Measurements from ENCODE around the gene EHBP1L1. TPM values are rescaled to one million over a fixed set of nuclear protein-coding genes. Genes with fewer than 3 reads are reported as not detected.
A peak's percentile ranks its signal among the peaks of the same experiment; 100 is the strongest.

Gene EHBP1L1
- total RNA-seq, 2 experiments from 2014 or later = 94.0 to 99.4 TPM

- intact Hi-C loops (cut with micrococcal nuclease) = no loop called here
- Mint-ChIP-seq H3K36me3 (ENCODE audit: low read depth) (peaks cover 10% of the 10 kb centered on the region), H3K9me3 (no peaks in the 10 kb centered on the region), H3K27ac (no peak overlapping the region), H3K27me3 (no peaks in the 10 kb centered on the region), H3K4me1 (ENCODE audit: low read depth) (peaks cover 12% of the 10 kb centered on the region), H3K4me3 (no peak overlapping the region)
- ChIA-PET POLR2A (interaction anchor here (0.8 to 3.9 kb wide), 4 partner anchors 9 to 39 kb away, joined by 3 to 18 read pairs (median 4); partner anchors contain the start of genes MALAT1 and SCYL1), CTCF (interaction anchor here (1.0 to 1.4 kb wide), 3 partner anchors 12 to 56 kb away, joined by 3 to 4 read pairs (median 3); partner anchors contain the start of gene SCYL1)
- no peak for DNase-seq
- TF ChIP-seq CTCF (IDR thresholded peaks at IDR 0.05) = no peak
- ATAC-seq = no peak
Observed at GRCh38 chr11:65537296-65537597, 38.6 kb upstream of the EHBP1L1 start.

GRCh38 chr11:65537620-65538231, 38.1 kb upstream of the EHBP1L1 start:
- DNase-seq (no peak), ATAC-seq (no peak)
- H3K9me3 Mint-ChIP-seq = no peaks in the 10 kb centered on the region
- POLR2A ChIA-PET = interaction anchor here (0.8 to 3.9 kb wide), 5 partner anchors 8 to 39 kb away, joined by 3 to 18 read pairs (median 5); partner anchors contain the start of genes EHBP1L1, MALAT1 and SCYL1
- CTCF ChIA-PET = interaction anchor here (1.0 to 1.4 kb wide), 4 partner anchors 13 to 50 kb away, joined by 3 to 4 read pairs (median 4); partner anchors contain the start of genes EHBP1L1 and SCYL1
- H3K4me3 Mint-ChIP-seq = no peak overlapping the region
- peaks cover 9% of the 10 kb centered on the region for H3K36me3 Mint-ChIP-seq (ENCODE audit: low read depth)
- TF ChIP-seq CTCF (IDR thresholded peaks at IDR 0.05) = no peak
- peak overlapping the region; percentile 30 for H3K27ac Mint-ChIP-seq
- H3K27me3 Mint-ChIP-seq = no peaks in the 10 kb centered on the region
- intact Hi-C loops (cut with micrococcal nuclease) = no loop called here
- H3K4me1 Mint-ChIP-seq (ENCODE audit: low read depth) = peaks cover 14% of the 10 kb centered on the region

- ChIA-PET CTCF (interaction anchor here (1.0 to 1.4 kb wide), 4 partner anchors 13 to 50 kb away, joined by 3 to 4 read pairs (median 4); partner anchors contain the start of genes EHBP1L1 and SCYL1), POLR2A (interaction anchor here (0.9 to 3.9 kb wide), 6 partner anchors 12 to 62 kb away, joined by 3 to 25 read pairs (median 6); partner anchors contain the start of genes EHBP1L1, FAM89B and SCYL1)
- Mint-ChIP-seq H3K27ac (peak overlapping the region; percentile 30), H3K27me3 (no peaks in the 10 kb centered on the region), H3K4me3 (no peak overlapping the region), H3K4me1 (ENCODE audit: low read depth) (peaks cover 14% of the 10 kb centered on the region), H3K36me3 (ENCODE audit: low read depth) (peaks cover 9% of the 10 kb centered on the region), H3K9me3 (no peaks in the 10 kb centered on the region)
- DNase-seq = no peak
- TF ChIP-seq CTCF (IDR thresholded peaks at IDR 0.05) = no peak
- intact Hi-C loops (cut with micrococcal nuclease) = no loop called here
- ATAC-seq = no peak
Observed at GRCh38 chr11:65538232-65538914, 37.5 kb upstream of the EHBP1L1 start.

- no peak for DNase-seq
- peaks cover 9% of the 10 kb centered on the region for H3K36me3 Mint-ChIP-seq (ENCODE audit: low read depth)
- no peak overlapping the region for H3K27ac Mint-ChIP-seq
- intact Hi-C loops (cut with micrococcal nuclease) = no loop called here
- H3K4me3 Mint-ChIP-seq = no peak overlapping the region
- no peak for TF ChIP-seq CTCF (IDR thresholded peaks at IDR 0.05)
- H3K9me3 Mint-ChIP-seq = no peaks in the 10 kb centered on the region
- H3K27me3 Mint-ChIP-seq = no peaks in the 10 kb centered on the region
- POLR2A ChIA-PET = interaction anchor here (0.6 to 4.4 kb wide), 17 partner anchors 8 to 76 kb away, joined by 3 to 26 read pairs (median 5); partner anchors contain the start of genes EHBP1L1, FAM89B, KCNK7 and SCYL1
- ATAC-seq = no peak
- peaks cover 14% of the 10 kb centered on the region for H3K4me1 Mint-ChIP-seq (ENCODE audit: low read depth)
- CTCF ChIA-PET = interaction anchor here (1.2 to 3.3 kb wide), 15 partner anchors 9 to 173 kb away, joined by 4 to 59 read pairs (median 10); partner anchors contain the start of genes FAM89B, KAT5, KCNK7 and LTBP3
Observed at GRCh38 chr11:65538915-65539743, 36.7 kb upstream of the EHBP1L1 start.

All from activated CD8-positive, alpha-beta T cell treated with anti-CD3 and anti-CD28 coated beads for 36 hours (primary cell).